Vagina (tissue), 2 donors: ENCODE measurements around the gene ZBTB32.

ENCODE experiments used
- CTCF ChIP-seq, 3 experiments: fragments of 450-650 bp in 2 of 3; fragments of 200-600 bp in 1 of 3; sonication (generic) in 1 of 3; IDR thresholded peaks; one replicate each; pipeline ENCODE4 v1.5.1; 2017 to 2019; ENCODE audit warnings: antibody characterized with exemption in 3 of 3, mild to moderate bottlenecking in 2 of 3, moderate library complexity in 2 of 3
- POLR2A ChIP-seq, 2 donors: fragments of 450-650 bp; IDR thresholded peaks; one replicate each; pipeline ENCODE4 v1.6.1; 2017; ENCODE audit warnings: antibody characterized with exemption in 2 of 2, mild to moderate bottlenecking in 2 of 2, moderate library complexity in 2 of 2

- TF ChIP-seq CTCF (IDR thresholded peaks at IDR 0.05), result no peak
- TF ChIP-seq POLR2A (IDR thresholded peaks at IDR 0.05), result no peak
Measured at GRCh38 chr19:35665604-35666003, 38.8 kb upstream of the ZBTB32 start.
